Effector memory CD8-positive, alpha-beta T cell (primary cell): ENCODE data around the gene MAPK9.

Experiments used
- ATAC-seq: fragments of 150-1000 bp; cut with Tn5 transposase; replicated peaks from 2 replicates; pipeline ENCODE4 v1.10.0; 2021; ENCODE audit warnings: mild to moderate bottlenecking, moderate library complexity
- DNase-seq, 3 experiments: peaks; one replicate each; pipeline ENCODE4 v3.0.0; 2021
- H3K27ac Mint-ChIP-seq, 2 donors: one replicate each; pipeline ENCODE4 v1.8.0; 2022; ENCODE audit warnings: mild to moderate bottlenecking in 2 of 2, mixed read lengths in 2 of 2, moderate library complexity in 2 of 2
- H3K27me3 Mint-ChIP-seq, 2 donors: one replicate each; pipeline ENCODE4 v1.8.0; 2022; ENCODE audit warnings: mixed read lengths in 2 of 2
- H3K36me3 Mint-ChIP-seq: one replicate; pipeline ENCODE4 v1.8.0; 2022; ENCODE audit warnings: mild to moderate bottlenecking, moderate library complexity, mixed read lengths; ENCODE audit not compliant: insufficient read depth
- H3K4me1 Mint-ChIP-seq, 2 donors: one replicate each; pipeline ENCODE4 v1.8.0; 2022; ENCODE audit warnings: low read depth in 2 of 2, mixed read lengths in 2 of 2
- H3K4me3 Mint-ChIP-seq, 2 donors: one replicate each; pipeline ENCODE4 v1.8.0; 2022; ENCODE audit warnings: mild to moderate bottlenecking in 2 of 2, mixed read lengths in 2 of 2, moderate library complexity in 2 of 2
- H3K9me3 Mint-ChIP-seq, 2 donors: one replicate each; pipeline ENCODE4 v1.8.0; 2022; ENCODE audit warnings: mixed read lengths in 2 of 2

The MAPK9 gene

GRCh38 chr5:180281706-180282105 lies 10.2 kb downstream of the MAPK9 start:
- Mint-ChIP-seq H3K9me3 (no peaks in the 10 kb centered on the region), H3K27ac (no peak overlapping the region), H3K36me3 (peaks cover 35% of the 10 kb centered on the region), H3K27me3 (no peaks in the 10 kb centered on the region), H3K4me1 (peaks cover 7 to 13% of the 10 kb centered on the region in 2 donors), H3K4me3 (no peak overlapping the region)
- no peak for ATAC-seq
- DNase-seq = no peak

GRCh38 chr5:180274695-180275094 lies 17.2 kb downstream of the MAPK9 start:
- H3K4me1 Mint-ChIP-seq = peaks cover 0 to 3% of the 10 kb centered on the region in 2 donors

GRCh38 chr5:180271221-180271620 lies 20.7 kb downstream of the MAPK9 start:
- no peak overlapping the region for H3K27ac Mint-ChIP-seq
- ATAC-seq (no peak), DNase-seq (no peak)
- no peak overlapping the region for H3K4me3 Mint-ChIP-seq
- H3K4me1 Mint-ChIP-seq = no peaks in the 10 kb centered on the region
- H3K9me3 Mint-ChIP-seq = peaks cover 0 to 8% of the 10 kb centered on the region in 2 donors
- H3K36me3 Mint-ChIP-seq = peaks cover 24% of the 10 kb centered on the region
- no peaks in the 10 kb centered on the region for H3K27me3 Mint-ChIP-seq

More at GRCh38 chr5:180274695-180275094, 17.2 kb downstream of the MAPK9 start:
- DNase-seq (no peak), ATAC-seq (no peak)
- H3K27me3 Mint-ChIP-seq = no peaks in the 10 kb centered on the region
- peaks cover 0 to 8% of the 10 kb centered on the region in 2 donors for H3K9me3 Mint-ChIP-seq
- no peak overlapping the region for H3K4me3 Mint-ChIP-seq
- H3K27ac Mint-ChIP-seq = no peak overlapping the region
- peaks cover 16% of the 10 kb centered on the region for H3K36me3 Mint-ChIP-seq

DNA sequence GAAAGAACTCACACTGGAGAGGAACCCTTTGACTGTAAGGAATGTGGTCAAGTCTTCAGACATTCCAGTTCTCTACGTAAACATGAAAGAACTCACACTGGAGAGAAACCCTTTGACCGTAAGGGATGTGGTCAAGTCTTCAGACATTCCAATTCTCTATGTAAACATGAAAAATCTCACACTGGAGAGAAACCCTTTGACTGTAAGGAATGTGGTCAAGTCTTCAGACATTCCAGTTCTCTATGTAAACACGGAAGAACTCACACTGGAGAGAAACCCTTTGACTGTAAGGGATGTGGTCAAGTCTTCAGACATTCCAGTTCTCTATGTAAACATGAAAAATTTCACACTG lies 32.6 kb downstream of the MAPK9 start:
- no peak overlapping the region for H3K4me3 Mint-ChIP-seq
- no peaks in the 10 kb centered on the region for H3K27me3 Mint-ChIP-seq
- H3K27ac Mint-ChIP-seq = no peak overlapping the region
- H3K36me3 Mint-ChIP-seq = peaks cover 57% of the 10 kb centered on the region
- H3K9me3 Mint-ChIP-seq = peaks cover 21 to 29% of the 10 kb centered on the region in 2 donors
- DNase-seq (no peak), ATAC-seq (no peak)
- H3K4me1 Mint-ChIP-seq = peaks cover 0 to 2% of the 10 kb centered on the region in 2 donors

DNA sequence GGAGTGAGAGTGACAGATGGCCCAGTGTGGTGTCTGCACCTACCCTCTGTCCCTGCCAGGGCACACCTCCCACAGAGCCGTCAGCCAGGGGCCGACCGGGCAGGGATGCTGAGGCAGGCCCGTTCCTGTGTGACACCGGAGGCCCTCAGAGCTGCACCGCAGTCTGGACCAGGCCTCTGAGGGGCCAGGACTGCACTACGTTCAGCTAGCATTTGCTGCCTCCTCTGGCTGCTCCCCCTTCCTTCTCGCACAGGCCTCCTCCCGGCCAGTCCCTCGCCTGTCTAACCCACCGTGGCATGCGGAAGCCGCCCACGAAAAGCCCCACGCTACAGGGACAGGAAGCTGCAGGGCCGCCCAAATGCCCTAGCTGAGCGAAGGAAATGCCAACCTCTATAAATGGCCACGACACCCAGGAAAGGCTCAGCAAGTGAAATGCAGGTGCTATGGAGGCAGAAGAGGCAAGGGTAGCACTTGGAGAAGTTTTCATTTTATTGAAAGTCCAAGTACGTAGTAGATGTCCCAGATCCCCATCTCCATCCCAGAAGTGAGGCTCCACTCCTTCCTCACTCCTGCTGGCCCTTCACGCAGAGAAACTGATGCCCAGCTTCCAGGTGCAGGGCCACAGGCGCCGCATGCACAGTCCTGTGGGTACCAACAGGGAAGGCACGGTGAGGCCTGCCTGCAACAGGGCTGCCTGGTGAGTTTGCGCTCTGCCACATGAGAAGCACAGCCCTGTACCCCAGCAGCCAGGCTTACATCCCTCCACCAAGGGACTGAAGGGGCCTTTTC lies 38.7 kb downstream of the MAPK9 start:
- H3K27me3 Mint-ChIP-seq = no peaks in the 10 kb centered on the region
- H3K4me3 Mint-ChIP-seq = no peak overlapping the region
- H3K27ac Mint-ChIP-seq = no peak overlapping the region
- peaks cover 23% of the 10 kb centered on the region for H3K36me3 Mint-ChIP-seq
- DNase-seq (no peak), ATAC-seq (no peak)
- peaks cover 7 to 23% of the 10 kb centered on the region in 2 donors for H3K9me3 Mint-ChIP-seq
- peaks cover 0 to 4% of the 10 kb centered on the region in 2 donors for H3K4me1 Mint-ChIP-seq

GRCh38 chr5:180251887-180252286 lies 40.0 kb downstream of the MAPK9 start:
- Mint-ChIP-seq H3K36me3 (peaks cover 27% of the 10 kb centered on the region), H3K27me3 (no peaks in the 10 kb centered on the region), H3K4me3 (no peak overlapping the region), H3K4me1 (peaks cover 0 to 4% of the 10 kb centered on the region in 2 donors), H3K9me3 (peaks cover 7 to 23% of the 10 kb centered on the region in 2 donors), H3K27ac (no peak overlapping the region)
- ATAC-seq (no peak), DNase-seq (no peak)

GRCh38 chr5:180251141-180251540 lies 40.7 kb downstream of the MAPK9 start:
- Mint-ChIP-seq H3K4me1 (peaks cover 0 to 4% of the 10 kb centered on the region in 2 donors), H3K27ac (no peak overlapping the region), H3K4me3 (no peak overlapping the region), H3K9me3 (peaks cover 7 to 23% of the 10 kb centered on the region in 2 donors), H3K36me3 (peaks cover 28% of the 10 kb centered on the region), H3K27me3 (no peaks in the 10 kb centered on the region)
- no peak for ATAC-seq
- DNase-seq = no peak

- H3K27me3 Mint-ChIP-seq = no peaks in the 10 kb centered on the region
- H3K27ac Mint-ChIP-seq = peak overlapping the region in 1 of 2 donors; percentile 6
- H3K9me3 Mint-ChIP-seq = peaks cover 4 to 17% of the 10 kb centered on the region in 2 donors
- ATAC-seq (no peak), DNase-seq (no peak)
- H3K36me3 Mint-ChIP-seq = peaks cover 28% of the 10 kb centered on the region
- H3K4me1 Mint-ChIP-seq = peaks cover under 1 to 4% of the 10 kb centered on the region in 2 donors
- H3K4me3 Mint-ChIP-seq = no peak overlapping the region
These were observed 41.6 kb downstream of the MAPK9 start for GRCh38 chr5:180250329-180250728.

DNA sequence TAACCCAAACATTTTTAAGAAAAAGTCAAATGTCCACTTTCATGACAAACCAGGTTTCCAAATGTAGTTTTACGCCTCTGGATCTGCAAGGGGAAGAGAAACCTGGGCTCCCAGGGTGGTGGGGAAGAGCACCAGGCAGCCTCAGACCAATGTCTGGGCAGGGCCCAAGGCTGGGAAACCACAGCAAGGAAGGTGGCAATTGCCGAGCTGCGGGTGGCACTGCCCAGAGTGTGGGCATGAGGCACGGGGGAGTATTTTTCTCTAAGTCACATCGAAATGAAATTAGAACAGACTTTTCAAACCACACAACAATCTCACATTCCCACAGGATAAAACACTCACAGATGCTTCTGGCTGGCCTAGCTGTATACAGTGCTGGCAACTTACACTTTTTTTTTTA lies 50.3 kb downstream of the MAPK9 start:
- ATAC-seq (no peak), DNase-seq (no peak)
- H3K27me3 Mint-ChIP-seq = no peaks in the 10 kb centered on the region
- H3K4me3 Mint-ChIP-seq = no peak overlapping the region
- peaks cover 0 to 11% of the 10 kb centered on the region in 2 donors for H3K4me1 Mint-ChIP-seq
- peaks cover 71% of the 10 kb centered on the region for H3K36me3 Mint-ChIP-seq
- no peaks in the 10 kb centered on the region for H3K9me3 Mint-ChIP-seq
- no peak overlapping the region for H3K27ac Mint-ChIP-seq

GRCh38 chr5:180238631-180239030 lies 53.3 kb downstream of the MAPK9 start:
- DNase-seq (no peak), ATAC-seq (no peak)
- Mint-ChIP-seq H3K4me3 (no peak overlapping the region), H3K36me3 (peaks cover 72% of the 10 kb centered on the region), H3K4me1 (no peaks in the 10 kb centered on the region), H3K9me3 (no peaks in the 10 kb centered on the region), H3K27me3 (no peaks in the 10 kb centered on the region), H3K27ac (no peak overlapping the region)

DNA sequence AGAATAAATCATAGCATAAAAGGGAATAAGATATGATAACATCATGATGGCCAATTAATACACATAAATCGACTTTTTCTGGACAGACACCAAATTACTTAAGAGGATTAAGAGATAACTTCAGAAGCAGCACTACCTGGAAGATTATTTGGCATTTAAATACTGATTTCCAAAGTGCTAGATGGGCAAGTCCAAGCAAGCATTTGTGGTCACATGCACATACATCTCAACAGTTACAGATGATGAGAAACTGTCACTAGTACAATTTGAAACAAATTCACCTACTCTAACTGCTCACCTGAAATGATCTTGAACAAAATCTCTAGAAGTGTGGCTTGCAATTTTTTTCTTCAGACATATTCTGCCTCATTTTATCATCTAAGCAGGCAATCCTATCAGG lies 56.0 kb downstream of the MAPK9 start:
- Mint-ChIP-seq H3K4me1 (no peaks in the 10 kb centered on the region), H3K4me3 (no peak overlapping the region), H3K36me3 (peaks cover 47% of the 10 kb centered on the region), H3K27me3 (no peaks in the 10 kb centered on the region), H3K27ac (no peak overlapping the region), H3K9me3 (no peaks in the 10 kb centered on the region)
- ATAC-seq (no peak), DNase-seq (no peak)

GRCh38 chr5:180235077-180235476 lies 56.8 kb downstream of the MAPK9 start:
- Mint-ChIP-seq H3K4me3 (no peak overlapping the region), H3K27ac (no peak overlapping the region), H3K4me1 (no peaks in the 10 kb centered on the region), H3K9me3 (no peaks in the 10 kb centered on the region), H3K36me3 (peaks cover 40% of the 10 kb centered on the region), H3K27me3 (no peaks in the 10 kb centered on the region)
- ATAC-seq (no peak), DNase-seq (no peak)

DNA sequence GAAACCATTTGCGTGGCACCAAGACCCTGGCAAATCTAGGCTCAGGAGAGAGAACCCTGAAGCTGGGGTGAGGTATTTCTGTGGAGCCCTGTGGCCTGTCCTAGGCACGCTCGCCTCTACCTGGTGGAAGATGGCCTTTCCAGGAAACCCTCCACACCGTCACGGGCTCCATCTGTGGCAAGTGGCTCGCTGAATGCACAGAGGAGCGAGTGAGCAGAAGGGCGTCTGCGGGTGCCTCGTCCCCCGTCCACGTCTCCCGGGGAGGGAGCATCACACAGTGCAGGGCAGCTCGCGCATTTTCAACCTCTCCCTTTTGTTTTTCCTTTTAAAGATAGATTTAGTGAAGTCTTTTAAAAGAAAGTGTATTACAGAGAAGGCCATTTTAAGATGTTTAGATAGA lies 57.6 kb downstream of the MAPK9 start:
- H3K27me3 Mint-ChIP-seq = no peaks in the 10 kb centered on the region
- peaks cover 34% of the 10 kb centered on the region for H3K36me3 Mint-ChIP-seq
- H3K9me3 Mint-ChIP-seq = no peaks in the 10 kb centered on the region
- H3K27ac Mint-ChIP-seq = no peak overlapping the region
- no peak overlapping the region for H3K4me3 Mint-ChIP-seq
- no peaks in the 10 kb centered on the region for H3K4me1 Mint-ChIP-seq
- DNase-seq (no peak), ATAC-seq (no peak)

GRCh38 chr5:180233729-180234128 lies 58.2 kb downstream of the MAPK9 start:
- DNase-seq (no peak), ATAC-seq (no peak)
- Mint-ChIP-seq H3K4me3 (no peak overlapping the region), H3K9me3 (no peaks in the 10 kb centered on the region), H3K36me3 (peaks cover 29% of the 10 kb centered on the region), H3K27ac (no peak overlapping the region), H3K4me1 (no peaks in the 10 kb centered on the region), H3K27me3 (no peaks in the 10 kb centered on the region)
